ENCODE data around the gene CST9L.

DNA sequence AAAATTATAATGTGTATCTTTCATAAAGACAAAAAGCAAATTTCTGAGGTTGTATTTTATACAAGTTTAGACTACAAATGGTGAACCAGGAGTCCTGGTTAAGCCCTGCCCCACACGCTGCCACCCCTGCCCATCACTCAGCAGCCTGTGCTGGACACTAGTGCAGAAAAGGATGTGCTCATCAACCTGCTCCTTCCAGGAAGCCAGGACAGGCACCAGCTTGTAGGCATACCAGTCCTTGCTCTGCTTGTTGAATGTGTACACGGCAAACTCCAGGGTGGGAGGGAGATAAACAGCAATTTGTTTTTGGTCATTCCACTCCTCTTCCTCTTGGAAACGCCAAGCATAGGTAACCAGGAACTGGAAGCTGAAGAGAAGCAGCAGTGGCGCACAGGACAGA is 18.1 kb downstream of the CST9L start:
- TF ChIP-seq, protein P1, sequence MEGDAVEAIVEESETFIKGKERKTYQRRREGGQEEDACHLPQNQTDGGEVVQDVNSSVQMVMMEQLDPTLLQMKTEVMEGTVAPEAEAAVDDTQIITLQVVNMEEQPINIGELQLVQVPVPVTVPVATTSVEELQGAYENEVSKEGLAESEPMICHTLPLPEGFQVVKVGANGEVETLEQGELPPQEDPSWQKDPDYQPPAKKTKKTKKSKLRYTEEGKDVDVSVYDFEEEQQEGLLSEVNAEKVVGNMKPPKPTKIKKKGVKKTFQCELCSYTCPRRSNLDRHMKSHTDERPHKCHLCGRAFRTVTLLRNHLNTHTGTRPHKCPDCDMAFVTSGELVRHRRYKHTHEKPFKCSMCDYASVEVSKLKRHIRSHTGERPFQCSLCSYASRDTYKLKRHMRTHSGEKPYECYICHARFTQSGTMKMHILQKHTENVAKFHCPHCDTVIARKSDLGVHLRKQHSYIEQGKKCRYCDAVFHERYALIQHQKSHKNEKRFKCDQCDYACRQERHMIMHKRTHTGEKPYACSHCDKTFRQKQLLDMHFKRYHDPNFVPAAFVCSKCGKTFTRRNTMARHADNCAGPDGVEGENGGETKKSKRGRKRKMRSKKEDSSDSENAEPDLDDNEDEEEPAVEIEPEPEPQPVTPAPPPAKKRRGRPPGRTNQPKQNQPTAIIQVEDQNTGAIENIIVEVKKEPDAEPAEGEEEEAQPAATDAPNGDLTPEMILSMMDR (IDR thresholded peaks at IDR 0.05) = no peak
- TF ChIP-seq POLR2A (IDR thresholded peaks at IDR 0.05) = no peak

Measured in heart left ventricle (tissue), 13 donors.